Activated gamma-delta T cell treated with Interleukin-2 at 50 U/mL for 16 hours (primary cell): Measurements from ENCODE around the gene SCAANT1.

Experiments used
- DNase-seq: peaks from one replicate; pipeline ENCODE4 v3.0.0-alpha.2; 2020

Gene SCAANT1

DNA sequence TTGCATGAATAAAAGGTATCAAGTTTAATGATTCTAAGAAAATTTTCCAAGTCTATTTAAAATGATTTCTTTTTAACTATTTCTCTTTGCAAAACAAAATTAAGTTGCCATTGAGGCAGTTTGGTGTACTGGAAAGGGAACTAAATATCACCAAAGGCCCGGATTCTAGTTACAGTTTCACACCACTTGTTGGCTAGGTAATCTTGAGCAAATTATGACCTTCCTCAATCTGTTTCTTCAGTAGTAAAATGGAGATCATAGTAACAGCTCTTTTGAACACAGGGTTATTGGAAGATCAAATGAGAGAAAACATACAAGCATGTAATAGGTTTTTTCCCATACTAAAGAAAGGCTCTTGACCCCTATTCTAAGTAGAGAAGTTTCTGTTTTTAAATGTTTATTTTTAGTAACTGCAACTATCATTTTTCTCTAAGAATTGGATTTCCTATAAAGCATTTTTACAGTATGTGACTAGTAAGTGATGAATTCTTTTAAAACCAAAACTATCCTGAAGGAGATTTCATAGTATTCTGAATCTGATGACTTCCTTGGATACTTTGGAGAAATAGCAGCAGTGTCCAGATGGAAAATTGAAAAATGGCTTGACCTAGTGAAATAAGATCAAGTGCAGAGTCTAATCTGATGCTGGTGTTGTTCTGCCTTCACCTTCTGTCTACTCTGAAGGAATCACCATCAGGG, 15.7 kb downstream of the SCAANT1 start:
- DNase-seq = no peak

DNA sequence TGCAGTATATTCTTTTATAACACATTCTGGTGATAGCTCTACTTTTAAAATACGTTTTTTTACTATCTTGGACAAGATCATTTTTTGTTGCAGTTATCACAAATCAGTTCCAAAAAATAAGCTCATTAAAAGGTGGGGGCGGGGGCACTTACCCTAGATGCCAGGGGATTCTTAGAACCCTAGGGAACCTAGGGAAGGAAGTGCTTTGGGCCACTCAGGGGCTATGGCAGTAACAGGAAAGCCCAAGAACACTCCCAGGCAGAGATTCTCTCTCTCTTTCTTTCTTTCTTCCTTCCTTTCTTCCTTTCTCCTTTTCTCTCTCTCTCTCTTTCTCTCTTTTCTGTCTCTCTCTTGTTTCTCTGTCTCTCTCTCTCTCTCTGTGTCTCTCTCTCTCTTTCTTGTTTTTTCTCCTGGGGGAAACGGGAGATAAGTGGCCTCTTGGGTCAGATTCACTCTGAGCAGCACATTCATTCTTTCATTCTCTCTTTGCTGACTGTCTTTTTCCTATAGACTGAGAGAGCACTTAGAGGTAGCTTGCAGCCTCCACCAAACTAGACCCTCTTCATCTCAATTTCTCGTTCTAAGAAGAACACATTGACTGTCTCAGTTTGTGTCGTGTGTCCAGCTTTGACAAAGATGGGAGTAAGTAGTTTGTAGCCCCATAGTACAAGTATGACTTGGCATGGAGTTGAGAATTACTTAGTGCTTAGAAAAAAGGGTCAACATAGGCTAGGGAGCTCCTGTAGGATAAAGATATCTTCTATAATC, 16.6 kb downstream of the SCAANT1 start:
- DNase-seq = no peak

DNA sequence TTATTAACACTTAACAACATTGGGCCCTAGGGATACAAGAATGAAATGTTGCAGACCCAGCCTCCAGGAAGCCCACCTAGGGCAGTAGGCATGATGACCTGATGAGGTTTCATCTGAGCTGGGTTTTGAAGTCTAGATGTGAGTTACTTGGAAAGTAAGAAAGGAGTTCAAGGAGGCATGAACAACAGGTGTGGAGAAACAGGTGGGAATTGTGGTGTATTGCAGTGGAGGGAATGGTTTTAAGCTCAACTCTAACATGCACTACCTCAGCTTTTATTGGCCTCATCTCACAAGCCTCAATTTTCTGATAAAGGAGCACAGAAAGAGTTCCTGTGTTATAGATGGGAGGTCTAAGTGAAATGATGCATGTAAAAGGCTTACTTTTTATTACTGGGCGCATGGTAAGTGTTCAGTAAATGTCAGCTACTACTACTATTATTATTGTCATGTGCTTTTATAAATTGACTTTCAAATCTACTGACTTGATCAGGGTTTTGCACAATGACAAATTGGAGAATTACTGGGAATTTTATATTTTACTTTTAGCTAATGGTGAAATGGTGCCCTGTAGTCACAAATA, 19.3 kb downstream of the SCAANT1 start:
- DNase-seq = no peak

GRCh38 chr3:63891518-63891917, 20.7 kb downstream of the SCAANT1 start:
- no peak for DNase-seq

GRCh38 chr3:63886858-63887257, 25.3 kb downstream of the SCAANT1 start:
- no peak for DNase-seq

DNA sequence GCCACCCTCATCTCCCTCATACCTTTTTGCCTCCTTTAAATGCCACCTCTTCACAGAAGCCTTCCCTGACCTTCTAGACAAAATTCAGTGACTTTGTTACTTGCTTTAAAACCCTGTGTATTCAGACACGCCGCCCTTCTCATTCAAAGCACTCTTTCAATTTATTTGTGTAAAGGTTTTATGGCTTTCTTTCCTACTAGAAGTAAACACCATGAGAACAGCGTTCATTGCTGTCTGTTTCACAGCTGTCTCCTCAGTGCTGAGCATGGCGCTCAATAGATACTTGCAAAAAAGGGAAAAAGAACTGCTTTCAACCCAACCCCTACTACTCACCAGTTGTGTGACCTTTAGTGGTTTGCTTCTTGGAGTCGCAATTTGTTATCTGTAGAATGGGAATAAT, 31.5 kb downstream of the SCAANT1 start:
- DNase-seq = no peak

GRCh38 chr3:63878394-63879060, 33.7 kb downstream of the SCAANT1 start:
- DNase-seq = no peak

DNA sequence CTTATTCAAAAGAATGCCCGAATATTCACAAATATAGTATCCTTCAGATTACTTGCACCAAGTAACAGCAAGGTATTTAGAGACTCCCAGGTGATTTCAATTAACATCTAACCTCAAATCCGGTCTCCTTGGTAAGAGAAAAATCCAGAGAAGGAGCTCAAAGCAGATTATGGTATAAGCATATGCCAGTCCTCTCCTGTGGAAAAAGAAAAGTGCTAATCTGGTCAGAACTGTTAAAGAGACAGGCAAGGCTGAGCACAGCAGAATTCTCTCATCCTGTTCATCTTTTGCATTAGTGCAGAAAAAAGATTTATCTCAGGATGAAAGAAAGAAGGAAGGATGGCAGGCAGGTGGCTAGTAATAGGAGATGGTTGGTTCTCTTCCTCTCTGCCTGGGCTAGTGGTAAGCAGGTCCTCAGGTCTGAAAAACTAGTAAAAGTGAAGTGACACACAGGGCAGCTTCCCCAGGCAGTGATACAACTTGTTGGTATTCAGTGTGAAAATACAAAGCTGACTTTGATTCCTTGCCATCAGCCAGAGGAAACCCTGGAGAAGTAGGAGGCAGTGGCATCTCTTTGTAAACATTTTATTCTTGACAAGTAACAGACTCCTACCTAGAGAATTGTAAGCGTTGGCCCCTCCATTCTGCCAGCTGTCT, 34.3 kb downstream of the SCAANT1 start:
- DNase-seq = no peak

DNA sequence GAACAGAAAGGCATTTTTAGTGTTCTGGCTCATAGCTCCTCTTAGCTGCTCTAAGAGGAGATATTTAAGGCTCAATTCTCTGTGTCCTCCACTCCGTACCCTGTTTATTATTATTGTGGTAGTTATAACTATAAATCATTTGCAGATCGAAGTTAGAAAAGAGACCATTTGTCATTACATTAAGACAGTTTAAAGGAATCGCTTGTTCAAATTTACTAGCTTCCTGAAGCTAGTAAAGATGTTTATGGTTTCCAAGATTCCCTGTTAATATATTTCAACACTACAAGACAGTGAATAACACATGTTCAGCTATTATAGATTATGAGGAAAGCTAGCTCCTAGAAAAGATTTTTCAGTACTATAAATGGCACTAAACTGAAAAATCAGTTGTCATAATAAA, 35.9 kb downstream of the SCAANT1 start:
- DNase-seq = no peak

- no peak for DNase-seq
Measured at GRCh38 chr3:63875510-63875909, 36.7 kb downstream of the SCAANT1 start.

- no peak for DNase-seq
Measured at GRCh38 chr3:63874769-63875168, 37.4 kb downstream of the SCAANT1 start.

- DNase-seq = no peak
Measured at GRCh38 chr3:63872135-63872924, 39.9 kb downstream of the SCAANT1 start.

DNA sequence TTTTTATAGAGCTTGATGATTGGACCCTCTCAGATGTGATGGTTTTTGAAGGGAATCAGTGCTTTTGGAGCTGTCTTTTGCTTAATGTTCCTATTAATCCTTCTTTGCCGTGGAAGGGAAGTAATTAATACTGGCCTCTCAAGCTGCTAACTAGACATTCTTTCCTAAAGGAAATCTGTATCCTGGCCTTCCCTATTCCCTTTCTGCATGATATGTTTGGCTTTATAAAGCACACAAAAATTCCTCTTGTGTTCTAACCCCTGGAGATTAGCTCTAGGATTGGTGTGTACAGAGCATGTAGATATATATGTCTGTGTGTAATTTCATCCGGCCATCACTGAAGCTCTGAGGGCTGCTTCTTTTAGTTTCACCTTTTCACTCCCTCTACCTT, 41.6 kb downstream of the SCAANT1 start:
- no peak for DNase-seq

GRCh38 chr3:63869940-63870614, 42.1 kb downstream of the SCAANT1 start:
- DNase-seq = no peak

GRCh38 chr3:63867225-63867624, 45.0 kb downstream of the SCAANT1 start:
- DNase-seq = no peak

GRCh38 chr3:63864965-63865327, 47.2 kb downstream of the SCAANT1 start:
- no peak for DNase-seq

- peak; percentile 38 for DNase-seq
Measured at GRCh38 chr3:63864008-63864964, 47.9 kb downstream of the SCAANT1 start.

- DNase-seq = peak; percentile 64
Measured at GRCh38 chr3:63863150-63864007, 48.8 kb downstream of the SCAANT1 start, which contains the start of the genes ATXN7 and THOC7. Gene ATXN7 (plus strand): TSS chr3:63863867. CDS start chr3:63912599, 48,732 bp downstream. Gene THOC7 (minus strand): TSS chr3:63863805. CDS start chr3:63863790, 15 bp downstream.

DNA sequence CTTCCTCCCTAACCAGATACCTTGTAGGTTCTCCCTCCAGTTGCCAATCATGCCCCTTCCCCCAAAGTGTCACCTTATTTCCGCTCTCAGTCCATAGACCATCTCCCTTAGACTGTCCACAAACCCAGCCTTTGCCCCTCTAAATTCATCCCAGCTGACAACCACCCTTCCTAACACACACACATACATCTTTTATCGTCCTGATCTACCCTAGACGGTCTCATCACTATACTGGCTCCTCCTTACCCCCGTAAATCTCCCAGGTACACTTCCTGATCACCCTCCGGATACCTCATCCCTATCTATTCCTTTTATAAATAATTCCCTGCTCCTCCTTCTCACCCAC, 49.4 kb downstream of the SCAANT1 start:
- no peak for DNase-seq
